Activated naive CD8-positive, alpha-beta T cell treated with anti-CD3 and anti-CD28 coated beads, Interleukin-2, amount 50 U/mL, for 16 hours (primary cell): ENCODE measurements around the gene TCEA2.
"Not testable (repeated sequence)": the region's sequence is repeated elsewhere in the genome, so short reads cannot be mapped to it uniquely, and the experiment has no call there.

ENCODE experiments used
- DNase-seq: peaks from one replicate; pipeline ENCODE4 v3.0.0-alpha.2; 2020; ENCODE audit warnings: low read depth, low spot score

The TCEA2 gene

DNA sequence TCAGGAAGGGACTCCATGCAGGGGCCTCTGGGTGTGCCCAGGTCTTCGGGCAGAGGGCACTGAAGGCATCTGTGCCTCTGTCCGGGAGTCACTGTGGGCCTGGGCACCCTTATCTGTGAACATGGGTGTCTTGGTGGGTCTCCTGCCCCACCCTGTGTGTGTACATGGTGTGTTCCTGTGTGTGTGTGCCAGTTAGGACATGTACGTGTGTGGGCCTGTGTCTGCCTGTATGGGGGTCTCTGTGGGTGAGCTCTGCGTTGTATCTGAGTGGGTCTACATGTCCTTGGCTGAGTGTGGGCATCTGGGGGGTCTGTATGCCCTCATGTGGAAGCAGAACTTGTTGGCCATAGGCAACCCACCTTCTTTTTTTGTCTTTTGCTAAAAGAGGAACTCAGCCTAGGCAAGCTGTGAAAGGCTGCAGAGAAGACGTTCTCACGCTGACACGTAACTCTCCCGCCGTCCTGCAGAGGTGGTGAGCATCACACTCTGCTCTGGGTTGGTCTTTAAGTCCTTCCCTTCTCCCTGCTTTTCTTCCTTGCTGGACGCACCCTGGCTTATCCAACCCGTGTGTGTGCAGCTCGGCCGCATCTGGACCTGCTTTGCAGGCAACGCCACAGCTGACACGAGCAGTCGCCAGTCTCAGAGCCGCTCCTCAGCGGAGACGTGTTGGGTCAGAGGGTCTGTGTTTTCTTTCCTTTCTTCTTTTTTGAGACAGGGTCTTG lies 44.9 kb downstream of the TCEA2 start:
- no peak for DNase-seq

DNA sequence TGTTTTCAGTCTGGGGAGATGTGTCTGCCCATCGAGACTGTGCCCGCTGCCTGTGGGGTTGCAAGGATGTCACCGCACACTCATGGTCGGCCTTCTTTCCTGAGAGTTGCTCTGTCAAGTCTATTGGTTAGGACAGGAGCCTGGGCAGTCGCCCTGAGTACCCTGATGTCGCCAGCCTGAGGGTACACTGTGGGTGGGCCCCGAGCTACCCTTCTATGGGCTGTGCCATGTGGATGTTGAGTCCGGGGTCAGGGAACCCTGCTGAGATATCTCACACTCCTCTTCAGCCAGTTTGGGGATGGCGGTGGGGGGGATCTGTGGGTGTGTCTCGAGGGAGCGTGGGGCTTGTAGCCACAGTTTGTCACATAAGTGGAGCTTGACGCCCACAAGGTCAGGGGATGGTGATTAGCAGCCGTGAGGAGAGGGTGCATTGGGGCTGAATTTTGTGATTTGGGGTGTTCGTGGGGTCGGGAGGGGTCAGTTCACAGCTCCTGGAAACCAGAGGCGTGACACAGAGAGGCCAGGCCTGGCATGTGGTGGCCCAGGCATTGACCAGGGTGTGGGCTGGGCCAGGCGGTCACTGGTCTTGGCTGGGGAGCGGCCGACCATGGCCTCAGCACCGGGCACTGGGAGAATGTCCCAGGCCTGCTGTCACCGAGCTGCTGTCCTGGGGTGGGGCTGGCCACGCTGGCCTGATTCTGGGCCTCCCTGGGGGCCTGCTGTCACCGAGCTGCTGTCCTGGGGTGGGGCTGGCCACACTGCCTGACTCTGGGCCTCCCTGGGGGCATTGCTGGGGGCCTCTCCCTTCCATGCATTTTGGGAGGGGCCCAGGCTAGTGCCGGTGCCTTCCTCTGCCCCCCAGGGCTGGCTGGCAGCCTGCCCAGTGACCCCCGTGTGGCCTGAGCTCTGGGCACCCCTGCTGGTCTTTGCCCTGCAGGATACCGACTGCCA lies 46.0 kb downstream of the TCEA2 start:
- DNase-seq, result no peak

DNA sequence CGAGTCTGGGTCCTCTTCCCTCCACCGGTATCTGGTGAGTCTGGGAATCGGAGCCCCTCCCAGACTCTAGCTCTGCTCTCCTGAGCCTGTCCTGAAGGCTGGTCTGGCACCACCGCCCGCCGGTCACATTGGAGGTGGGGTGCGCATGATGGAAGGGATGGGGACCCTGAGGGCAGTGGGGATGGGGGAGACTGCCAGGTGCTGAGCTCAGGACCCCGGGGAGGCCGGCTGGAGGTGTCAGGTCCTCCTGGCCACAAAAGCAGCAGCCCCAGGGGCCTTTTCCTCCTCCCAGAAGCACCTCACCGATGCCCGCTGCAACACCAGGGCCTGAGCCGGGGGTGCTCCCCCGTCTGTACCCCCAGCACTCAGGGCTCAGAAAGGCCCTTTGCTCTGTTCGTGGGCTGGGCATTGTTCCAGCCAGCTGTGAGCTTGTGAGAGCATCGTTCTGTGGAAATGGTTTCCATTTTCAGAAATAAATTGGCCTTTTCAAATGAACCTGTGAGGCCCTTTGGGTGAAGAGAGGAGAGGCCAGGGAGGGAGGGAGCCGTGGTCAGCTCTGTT lies 46.9 kb downstream of the TCEA2 start:
- no peak for DNase-seq

DNA sequence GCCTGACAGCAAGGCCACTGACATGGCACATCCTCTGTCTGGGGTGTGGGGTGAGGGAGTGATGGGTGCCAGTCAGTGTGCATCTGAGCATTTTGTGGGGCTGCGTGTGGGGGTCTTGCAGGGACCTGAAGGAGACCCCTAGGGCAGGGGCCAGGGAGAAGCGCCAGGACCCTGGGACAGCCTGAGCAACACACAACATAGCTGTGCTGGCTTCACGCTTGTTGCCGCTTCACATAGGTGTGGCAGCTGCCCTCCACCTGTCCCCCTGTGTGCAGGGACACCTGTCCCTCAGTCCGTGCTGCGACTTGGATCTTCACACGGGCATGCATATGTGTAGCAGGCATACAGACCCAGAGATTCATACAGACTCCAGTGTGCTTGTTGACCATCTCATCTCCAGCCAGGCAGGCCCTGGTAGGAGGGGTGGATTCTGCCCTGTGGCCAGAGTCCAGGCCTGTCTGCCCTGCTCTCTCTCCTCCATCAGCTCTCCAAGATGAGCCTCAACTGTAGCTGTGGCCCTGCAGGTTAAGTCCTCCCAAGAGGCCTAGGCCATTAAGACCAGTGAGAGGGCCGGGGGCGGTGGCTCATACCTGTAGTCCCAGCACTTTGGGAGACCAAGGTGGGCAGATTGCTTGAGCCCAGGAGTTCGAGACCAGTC lies 47.5 kb downstream of the TCEA2 start:
- DNase-seq, result no peak

DNA sequence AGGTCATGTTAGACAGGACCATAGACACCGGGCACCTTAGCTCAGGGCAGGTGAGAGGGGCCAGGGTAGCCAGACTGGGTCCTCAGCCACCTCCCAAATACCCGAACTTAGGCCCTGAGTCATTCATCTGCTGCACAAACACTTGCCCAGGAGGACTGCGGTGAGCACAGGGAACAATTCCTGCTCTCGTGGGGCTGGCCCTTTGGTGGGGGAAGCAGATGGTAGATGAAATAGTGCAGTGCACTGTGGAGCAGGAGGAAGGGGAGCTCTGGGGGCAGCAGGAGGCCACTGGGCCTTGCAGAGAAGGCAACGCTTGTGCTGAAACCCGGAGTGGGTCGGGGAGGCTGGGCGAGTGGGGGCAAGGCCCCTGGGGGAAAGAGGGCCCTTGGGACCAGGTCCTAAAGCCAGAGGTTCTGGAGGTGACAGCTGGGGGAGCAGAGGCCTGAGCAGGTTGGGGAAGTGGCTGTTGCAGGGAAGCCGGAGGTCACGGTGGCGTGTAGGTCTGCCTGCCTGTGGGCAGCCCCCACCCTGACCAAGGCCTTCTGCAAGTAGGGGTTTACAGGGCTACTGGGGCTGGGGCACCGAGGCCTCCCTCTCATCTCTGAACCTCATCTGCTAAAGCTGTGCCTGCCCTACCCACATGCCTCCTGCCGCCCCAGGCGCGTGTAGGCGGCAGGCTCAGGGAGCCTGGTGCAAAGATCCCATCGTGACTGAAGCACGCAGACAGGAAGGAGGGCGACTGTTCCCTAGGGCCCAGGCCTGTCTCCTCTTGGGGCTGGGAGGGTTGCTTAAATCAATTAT lies 49.0 kb downstream of the TCEA2 start:
- DNase-seq, result no peak

DNA sequence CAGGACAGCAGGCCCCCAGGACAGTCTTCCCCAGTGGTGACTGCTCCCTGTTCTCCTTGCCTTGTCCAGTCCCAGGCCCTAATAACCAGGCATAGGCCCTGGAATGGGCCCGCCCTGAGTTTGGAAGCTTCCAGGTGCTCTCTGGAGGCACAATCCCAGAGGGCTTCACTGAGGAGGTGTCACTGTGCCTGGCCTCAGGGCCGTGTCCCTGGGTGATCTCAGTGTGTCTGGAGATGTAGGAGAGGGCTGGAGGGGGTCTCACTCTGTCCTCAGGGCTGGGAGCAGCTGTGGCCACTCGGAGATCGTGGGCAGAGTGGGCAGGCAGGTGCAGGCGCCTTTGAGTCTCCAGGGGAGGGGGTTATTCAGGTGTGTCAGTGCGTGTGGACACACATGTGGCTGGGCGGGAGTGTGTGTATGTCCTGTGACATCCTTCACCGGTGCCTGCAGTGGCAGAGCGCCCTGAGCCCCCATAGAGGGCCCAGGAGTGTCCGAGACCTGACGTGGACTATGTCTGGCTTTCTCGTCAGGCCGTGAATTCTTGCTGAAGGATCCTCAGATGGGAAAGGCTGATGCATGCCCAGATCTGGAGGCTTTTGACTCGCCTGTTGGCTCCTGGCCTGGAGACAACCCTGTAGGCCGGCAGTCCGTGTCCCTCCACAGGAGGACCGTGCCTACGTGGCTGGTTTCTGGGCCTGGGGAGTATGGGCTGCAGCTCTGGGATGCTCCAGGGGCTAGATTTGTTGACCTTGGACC lies 49.9 kb downstream of the TCEA2 start:
- no peak for DNase-seq

GRCh38 chr20:64113444-64113775 lies 50.4 kb downstream of the TCEA2 start:
- no peak for DNase-seq

DNA sequence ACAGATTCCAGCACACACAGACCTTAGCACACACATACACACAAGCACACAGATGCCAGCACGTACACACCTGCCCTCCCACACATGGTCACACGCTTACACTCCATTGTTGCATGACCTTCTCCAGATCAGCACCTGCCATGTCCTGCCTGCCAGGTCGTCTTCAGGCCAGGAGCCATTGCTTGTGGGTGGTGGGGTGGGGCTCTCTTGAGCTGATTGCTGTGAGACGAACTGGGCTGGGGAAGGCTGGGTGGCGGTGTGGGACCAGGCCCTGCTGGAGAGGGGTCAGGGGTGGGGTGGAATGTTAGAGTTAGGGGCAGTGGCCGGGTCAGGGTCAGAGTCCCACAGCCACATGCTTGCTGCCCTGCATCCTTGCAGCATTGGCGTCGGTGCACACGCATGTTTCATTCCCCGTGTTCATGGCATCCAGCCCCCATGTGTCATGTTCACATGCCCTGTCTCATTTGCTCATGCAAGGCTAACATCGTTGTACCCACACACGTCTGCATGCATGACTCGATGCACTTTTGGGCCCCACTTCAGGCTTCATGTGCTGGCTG lies 50.9 kb downstream of the TCEA2 start:
- DNase-seq, result no peak

DNA sequence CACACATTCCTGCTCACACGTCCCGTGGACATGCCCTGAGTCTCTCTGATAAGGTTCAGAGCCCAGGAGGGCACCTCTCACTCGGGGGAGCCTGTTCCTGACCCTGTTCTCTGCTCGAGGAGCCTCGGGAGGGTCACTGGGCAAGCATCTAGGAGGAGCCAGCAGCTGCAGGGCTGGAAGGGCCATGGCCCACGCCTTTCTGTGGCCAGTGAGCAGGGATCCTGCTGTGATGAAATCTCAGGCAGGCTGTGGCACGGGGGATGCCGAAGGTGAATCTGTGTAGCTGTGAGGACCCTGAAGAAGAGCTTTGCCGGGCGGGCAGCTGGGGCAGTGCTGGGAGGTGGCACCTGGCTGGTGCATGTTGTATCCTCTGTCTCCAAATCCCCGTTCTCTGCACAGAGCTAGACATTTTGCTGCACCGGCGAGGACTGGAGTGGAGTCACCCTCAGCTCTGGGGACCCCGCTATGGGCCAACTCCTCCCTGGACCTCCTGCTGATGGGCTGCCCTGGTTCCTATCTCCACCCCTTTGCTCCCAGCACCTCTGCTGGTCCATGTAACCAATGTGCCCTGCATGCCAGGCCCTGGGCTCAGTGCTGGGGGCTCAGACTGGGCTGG lies 51.5 kb downstream of the TCEA2 start:
- no peak for DNase-seq

- no peak for DNase-seq
These were observed 52.3 kb downstream of the TCEA2 start for GRCh38 chr20:64115171-64115911.

DNA sequence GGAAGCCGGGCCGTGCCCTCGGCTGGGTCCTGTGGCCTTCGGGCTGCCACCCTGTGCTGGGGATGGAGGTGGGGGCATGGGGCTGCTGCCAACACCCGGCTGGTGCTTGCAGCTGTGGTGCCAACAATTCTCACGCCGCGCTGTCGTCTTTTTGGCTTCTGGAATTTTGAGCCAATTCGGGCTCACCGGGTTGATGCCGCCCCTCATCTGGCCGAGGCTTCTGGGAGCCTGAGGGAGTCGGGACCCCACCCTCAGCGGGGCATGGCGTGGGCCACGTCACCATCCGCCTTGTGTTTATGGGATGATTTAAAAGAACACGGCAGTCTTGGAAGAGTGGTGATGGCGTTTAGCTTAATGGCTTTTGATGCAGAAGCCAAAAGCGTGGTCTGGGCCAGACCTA lies 53.0 kb downstream of the TCEA2 start:
- DNase-seq, result no peak

DNA sequence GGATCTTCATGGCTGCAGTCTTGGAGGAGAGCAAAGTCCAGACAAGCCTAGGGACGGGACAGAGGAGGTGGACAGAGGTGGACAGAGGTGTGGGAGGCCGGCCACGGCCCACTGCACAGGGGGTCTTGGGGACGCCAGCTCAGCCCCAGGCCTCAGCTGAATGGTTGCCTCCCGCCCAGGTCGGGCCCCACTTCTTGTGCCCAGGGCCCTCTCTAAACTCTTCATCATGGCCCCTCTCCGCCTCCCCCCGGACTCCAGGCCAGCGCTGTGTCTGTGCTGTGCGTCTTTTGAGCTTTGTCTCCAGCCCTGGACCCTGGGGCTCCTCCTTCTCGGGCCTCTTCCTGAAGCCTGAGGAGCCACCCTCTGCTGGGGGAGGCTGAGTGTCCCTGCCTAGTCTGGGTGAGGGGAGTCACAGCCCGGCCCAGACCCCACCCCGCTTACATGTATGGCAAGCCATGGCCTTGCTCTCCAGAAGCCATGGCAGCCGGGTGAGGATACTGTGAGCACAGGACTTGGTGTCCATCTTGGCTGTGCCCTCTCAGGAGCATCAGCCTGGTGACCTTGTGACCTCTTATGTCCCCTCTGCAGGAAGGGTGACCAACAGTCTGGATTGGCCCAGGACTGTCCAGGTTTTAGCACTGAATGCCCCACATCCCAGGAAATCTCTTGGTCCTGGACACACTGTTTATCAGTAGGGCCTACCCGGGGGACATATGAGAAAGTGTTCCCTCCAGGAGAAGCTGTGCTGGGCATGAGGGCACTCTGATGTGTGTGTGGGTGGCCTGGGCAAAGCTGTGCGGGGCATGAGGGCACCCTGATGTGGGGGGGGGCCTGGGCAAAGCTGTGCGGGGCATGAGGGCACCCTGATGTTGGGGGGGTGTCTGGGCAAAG lies 53.8 kb downstream of the TCEA2 start:
- DNase-seq, result no peak

- DNase-seq, result not testable (repeated sequence)
These were observed 54.4 kb downstream of the TCEA2 start for GRCh38 chr20:64117432-64117777.

GRCh38 chr20:64119301-64119680 lies 56.3 kb downstream of the TCEA2 start:
- no peak for DNase-seq

GRCh38 chr20:64119681-64120341 lies 56.8 kb downstream of the TCEA2 start:
- DNase-seq, result no peak

DNA sequence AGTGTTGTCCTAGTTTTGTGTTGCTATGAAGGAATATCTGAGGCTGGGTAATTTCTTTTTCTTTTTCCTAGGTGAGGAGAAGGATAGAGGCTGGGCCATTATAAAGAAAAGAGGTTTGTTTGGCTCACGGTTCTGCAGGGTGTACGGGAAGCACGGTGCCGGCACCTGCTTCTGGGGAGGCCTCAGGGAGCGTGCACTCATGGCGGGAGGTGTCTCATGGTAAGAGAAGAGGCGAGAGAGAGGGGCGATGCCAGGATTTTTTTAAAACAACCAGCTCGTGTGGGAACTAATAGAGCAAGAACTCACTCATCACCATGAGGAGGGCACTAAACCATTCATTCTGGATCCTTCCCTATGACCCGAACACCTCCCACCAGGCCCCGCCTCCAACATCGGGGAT lies 58.6 kb downstream of the TCEA2 start:
- DNase-seq, result no peak
